Activated T-cell treated with anti-CD3 and anti-CD28 coated beads, Interleukin-2, amount 50 U/mL, for 72 hours (primary cell): ENCODE measurements around the gene ICOSLG. TPM values are rescaled to one million over a fixed set of nuclear protein-coding genes. Genes with fewer than 3 reads are reported as not detected.
A peak's percentile ranks its signal among the peaks of the same experiment; 100 is the strongest.
"Not testable (repeated sequence)": the region's sequence is repeated elsewhere in the genome, so short reads cannot be mapped to it uniquely, and the experiment has no call there.

Experiments
- ATAC-seq, 2 donors: fragments of 150-1000 bp; cut with Tn5 transposase; replicated peaks in 1 of 2; 2 replicates each; pipeline ENCODE4 v1.10.0; 2021; ENCODE audit warnings: moderate library complexity in 2 of 2, mild to moderate bottlenecking in 1 of 2
- DNase-seq, 2 donors: peaks; one replicate each; pipeline ENCODE4 v3.0.0; 2021 to 2022; ENCODE audit warnings: mixed read lengths in 1 of 2
- H3K27ac Mint-ChIP-seq: one replicate; pipeline ENCODE4 v1.8.0; 2022; ENCODE audit warnings: mild to moderate bottlenecking, moderate library complexity, mixed read lengths
- H3K27me3 Mint-ChIP-seq: one replicate; pipeline ENCODE4 v1.8.0; 2022; ENCODE audit warnings: low read depth, mixed read lengths
- H3K36me3 Mint-ChIP-seq, 2 donors: one replicate each; pipeline ENCODE4 v1.8.0; 2022; ENCODE audit warnings: mixed read lengths in 2 of 2, mild to moderate bottlenecking in 1 of 2; ENCODE audit not compliant: insufficient read depth in 2 of 2
- H3K4me1 Mint-ChIP-seq: one replicate; pipeline ENCODE4 v1.8.0; 2022; ENCODE audit warnings: low read depth, mixed read lengths
- H3K4me3 Mint-ChIP-seq, 2 donors: one replicate each; pipeline ENCODE4 v1.8.0; 2022; ENCODE audit warnings: mild to moderate bottlenecking in 2 of 2, mixed read lengths in 2 of 2, moderate library complexity in 2 of 2
- H3K9me3 Mint-ChIP-seq, 2 donors: one replicate each; pipeline ENCODE4 v1.8.0; 2022; ENCODE audit warnings: mixed read lengths in 2 of 2
- total RNA-seq, 2 donors: library from RNA; stranded (reverse); gene quantifications; one replicate each; pipeline ENCODE4 v1.2.3, GENCODE V29; 2022

Gene ICOSLG
- total RNA-seq, 2 donors from 2014 or later = 2.6 to 3.2 TPM

- no peak for DNase-seq
- H3K4me1 Mint-ChIP-seq = no peaks in the 10 kb centered on the region
Measured at GRCh38 chr21:44199448-44199847, 41.3 kb downstream of the ICOSLG start.

GRCh38 chr21:44197156-44197516 is 43.6 kb downstream of the ICOSLG start:
- H3K9me3 Mint-ChIP-seq, H3K36me3 Mint-ChIP-seq, ATAC-seq: not testable (repeated sequence)

More at GRCh38 chr21:44199448-44199847, 41.3 kb downstream of the ICOSLG start:
- no peak overlapping the region for H3K27ac Mint-ChIP-seq
- no peak for ATAC-seq
- no peaks in the 10 kb centered on the region for H3K9me3 Mint-ChIP-seq
- no peak overlapping the region for H3K4me3 Mint-ChIP-seq
- no peaks in the 10 kb centered on the region for H3K36me3 Mint-ChIP-seq
- no peaks in the 10 kb centered on the region for H3K27me3 Mint-ChIP-seq

GRCh38 chr21:44196212-44197155 is 44.3 kb downstream of the ICOSLG start:
- H3K27ac Mint-ChIP-seq, H3K36me3 Mint-ChIP-seq, H3K9me3 Mint-ChIP-seq, H3K27me3 Mint-ChIP-seq, H3K4me3 Mint-ChIP-seq, H3K4me1 Mint-ChIP-seq, DNase-seq: not testable (repeated sequence)
- peak; percentile 74 to 80 for ATAC-seq

More at GRCh38 chr21:44197156-44197516, 43.6 kb downstream of the ICOSLG start:
- DNase-seq, H3K27ac Mint-ChIP-seq, H3K4me1 Mint-ChIP-seq, H3K27me3 Mint-ChIP-seq, H3K4me3 Mint-ChIP-seq: not testable (repeated sequence)

- H3K36me3 Mint-ChIP-seq, H3K27ac Mint-ChIP-seq, DNase-seq, H3K4me3 Mint-ChIP-seq, H3K9me3 Mint-ChIP-seq, H3K4me1 Mint-ChIP-seq, H3K27me3 Mint-ChIP-seq, ATAC-seq: not testable (repeated sequence)
Measured at GRCh38 chr21:44194888-44195287, 45.9 kb downstream of the ICOSLG start.

- not testable (repeated sequence) for H3K27me3 Mint-ChIP-seq, ATAC-seq, DNase-seq, H3K9me3 Mint-ChIP-seq, H3K4me3 Mint-ChIP-seq, H3K36me3 Mint-ChIP-seq, H3K4me1 Mint-ChIP-seq, H3K27ac Mint-ChIP-seq
Measured at GRCh38 chr21:44194451-44194850, 46.3 kb downstream of the ICOSLG start.

- not testable (repeated sequence) for H3K27ac Mint-ChIP-seq, H3K4me1 Mint-ChIP-seq
Measured at GRCh38 chr21:44193108-44193507, 47.6 kb downstream of the ICOSLG start.

GRCh38 chr21:44190349-44191271 is 50.1 kb downstream of the ICOSLG start:
- DNase-seq, H3K4me3 Mint-ChIP-seq, H3K27ac Mint-ChIP-seq, H3K4me1 Mint-ChIP-seq, H3K36me3 Mint-ChIP-seq, ATAC-seq, H3K27me3 Mint-ChIP-seq, H3K9me3 Mint-ChIP-seq: not testable (repeated sequence)

More at GRCh38 chr21:44193108-44193507, 47.6 kb downstream of the ICOSLG start:
- not testable (repeated sequence) for H3K27me3 Mint-ChIP-seq, ATAC-seq, H3K9me3 Mint-ChIP-seq, DNase-seq, H3K36me3 Mint-ChIP-seq, H3K4me3 Mint-ChIP-seq

GRCh38 chr21:44184862-44185261 is 55.9 kb downstream of the ICOSLG start:
- not testable (repeated sequence) for DNase-seq, H3K9me3 Mint-ChIP-seq, H3K4me3 Mint-ChIP-seq, H3K4me1 Mint-ChIP-seq, H3K36me3 Mint-ChIP-seq, H3K27ac Mint-ChIP-seq, ATAC-seq, H3K27me3 Mint-ChIP-seq

GRCh38 chr21:44182202-44182601 is 58.5 kb downstream of the ICOSLG start:
- DNase-seq, H3K27me3 Mint-ChIP-seq, H3K36me3 Mint-ChIP-seq, H3K4me1 Mint-ChIP-seq, H3K27ac Mint-ChIP-seq, H3K9me3 Mint-ChIP-seq, ATAC-seq, H3K4me3 Mint-ChIP-seq: not testable (repeated sequence)

GRCh38 chr21:44181506-44181905 is 59.2 kb downstream of the ICOSLG start:
- not testable (repeated sequence) for H3K27ac Mint-ChIP-seq, ATAC-seq, H3K9me3 Mint-ChIP-seq, H3K27me3 Mint-ChIP-seq, H3K36me3 Mint-ChIP-seq, DNase-seq, H3K4me1 Mint-ChIP-seq, H3K4me3 Mint-ChIP-seq

GRCh38 chr21:44176127-44176526 is 64.6 kb downstream of the ICOSLG start:
- not testable (repeated sequence) for H3K27ac Mint-ChIP-seq, H3K9me3 Mint-ChIP-seq, H3K4me1 Mint-ChIP-seq, ATAC-seq, H3K4me3 Mint-ChIP-seq, DNase-seq, H3K27me3 Mint-ChIP-seq, H3K36me3 Mint-ChIP-seq

GRCh38 chr21:44175189-44175588 is 65.6 kb downstream of the ICOSLG start:
- not testable (repeated sequence) for H3K27me3 Mint-ChIP-seq, H3K4me3 Mint-ChIP-seq, H3K36me3 Mint-ChIP-seq, H3K9me3 Mint-ChIP-seq, DNase-seq, H3K27ac Mint-ChIP-seq, ATAC-seq, H3K4me1 Mint-ChIP-seq
